ENCODE measurements around the gene ADGRB3. TPM values are rescaled to one million over a fixed set of nuclear protein-coding genes. Genes with fewer than 3 reads are reported as not detected.
A peak's percentile ranks its signal among the peaks of the same experiment; 100 is the strongest.

The ADGRB3 gene
- total RNA-seq, 3 donors from 2014 or later: 0.43 to 7.8 (median 0.72) TPM

GRCh38 chr6:69232008-69232407, 596.9 kb downstream of the ADGRB3 start:
- DNase-seq: no peak
- H3K4me1 ChIP-seq (ENCODE audit: low read depth): no peaks in the 10 kb centered on the region
- H3K4me3 ChIP-seq: no peak overlapping the region
- intact Hi-C loops (cut with DNase I, micrococcal nuclease): no loop called here
- TF ChIP-seq CTCF (IDR thresholded peaks at IDR 0.05): no peak
- H3K9me3 ChIP-seq: no peaks in the 10 kb centered on the region
- no peaks in the 10 kb centered on the region for H3K36me3 ChIP-seq (ENCODE audit: low read depth)
- no peak for ATAC-seq

GRCh38 chr6:69232496-69232895, 597.4 kb downstream of the ADGRB3 start:
- H3K4me1 ChIP-seq (ENCODE audit: low read depth): no peaks in the 10 kb centered on the region
- H3K36me3 ChIP-seq (ENCODE audit: low read depth): no peaks in the 10 kb centered on the region
- DNase-seq (no peak), ATAC-seq (no peak)
- intact Hi-C loops (cut with DNase I, micrococcal nuclease): no loop called here
- H3K9me3 ChIP-seq: no peaks in the 10 kb centered on the region
- H3K4me3 ChIP-seq: no peak overlapping the region
- TF ChIP-seq CTCF (IDR thresholded peaks at IDR 0.05): no peak

GRCh38 chr6:69232911-69233448, 597.9 kb downstream of the ADGRB3 start:
- no peaks in the 10 kb centered on the region for H3K36me3 ChIP-seq (ENCODE audit: low read depth)
- peak; percentile 57 to 81 (median 76) for DNase-seq
- H3K9me3 ChIP-seq: no peaks in the 10 kb centered on the region
- no peak overlapping the region for H3K4me3 ChIP-seq
- no peaks in the 10 kb centered on the region for H3K4me1 ChIP-seq (ENCODE audit: low read depth)
- intact Hi-C loops (cut with DNase I, micrococcal nuclease): no loop called here
- peak; percentile 90 for ATAC-seq
- TF ChIP-seq CTCF (IDR thresholded peaks at IDR 0.05): no peak

GRCh38 chr6:69238067-69238466, 603.0 kb downstream of the ADGRB3 start:
- Histone ChIP-seq H3K4me3 (no peak overlapping the region), H3K36me3 (ENCODE audit: low read depth) (no peaks in the 10 kb centered on the region), H3K4me1 (ENCODE audit: low read depth) (no peaks in the 10 kb centered on the region), H3K9me3 (no peaks in the 10 kb centered on the region)
- intact Hi-C loops (cut with DNase I, micrococcal nuclease): no loop called here
- ATAC-seq (no peak), DNase-seq (no peak)
- no peak for TF ChIP-seq CTCF (IDR thresholded peaks at IDR 0.05)

- no peak overlapping the region for H3K4me3 ChIP-seq
- no peaks in the 10 kb centered on the region for H3K36me3 ChIP-seq (ENCODE audit: low read depth)
- no peaks in the 10 kb centered on the region for H3K9me3 ChIP-seq
- ATAC-seq (no peak), DNase-seq (no peak)
- no peaks in the 10 kb centered on the region for H3K4me1 ChIP-seq (ENCODE audit: low read depth)
- intact Hi-C loops (cut with DNase I, micrococcal nuclease): no loop called here
- no peak for TF ChIP-seq CTCF (IDR thresholded peaks at IDR 0.05)
Observed at GRCh38 chr6:69246983-69247382, 611.9 kb downstream of the ADGRB3 start.

GRCh38 chr6:69261010-69261409, 625.9 kb downstream of the ADGRB3 start:
- ATAC-seq (no peak), DNase-seq (no peak)
- intact Hi-C loops (cut with DNase I, micrococcal nuclease): no loop called here
- Histone ChIP-seq H3K9me3 (no peaks in the 10 kb centered on the region), H3K4me1 (ENCODE audit: low read depth) (no peaks in the 10 kb centered on the region), H3K4me3 (no peak overlapping the region), H3K36me3 (ENCODE audit: low read depth) (no peaks in the 10 kb centered on the region)
- TF ChIP-seq CTCF (IDR thresholded peaks at IDR 0.05): no peak

All from mucosa of descending colon (tissue), 3 donors.